ENCODE measurements around the gene MARVELD1.

DNA sequence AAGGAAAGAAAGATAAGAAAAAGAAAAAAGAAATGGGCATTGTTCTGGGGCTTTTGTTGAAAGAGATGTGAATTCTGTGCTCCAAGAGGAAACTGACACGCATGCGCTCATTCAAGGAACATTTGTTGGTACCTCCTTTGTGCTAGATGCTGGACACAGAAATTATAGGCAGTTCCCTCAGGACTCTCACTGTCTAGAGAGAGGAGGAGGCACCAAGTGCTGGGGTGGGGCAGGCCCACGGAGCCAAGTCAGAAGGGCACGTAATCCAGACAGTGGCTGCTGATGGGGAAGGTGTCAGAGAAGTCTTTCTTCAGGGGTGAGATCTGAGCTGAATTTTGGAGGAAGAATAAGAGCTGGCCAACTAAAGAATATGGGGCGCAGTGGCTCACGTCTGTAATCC lies 20.5 kb downstream of the MARVELD1 start:
- TF ChIP-seq, protein P1, sequence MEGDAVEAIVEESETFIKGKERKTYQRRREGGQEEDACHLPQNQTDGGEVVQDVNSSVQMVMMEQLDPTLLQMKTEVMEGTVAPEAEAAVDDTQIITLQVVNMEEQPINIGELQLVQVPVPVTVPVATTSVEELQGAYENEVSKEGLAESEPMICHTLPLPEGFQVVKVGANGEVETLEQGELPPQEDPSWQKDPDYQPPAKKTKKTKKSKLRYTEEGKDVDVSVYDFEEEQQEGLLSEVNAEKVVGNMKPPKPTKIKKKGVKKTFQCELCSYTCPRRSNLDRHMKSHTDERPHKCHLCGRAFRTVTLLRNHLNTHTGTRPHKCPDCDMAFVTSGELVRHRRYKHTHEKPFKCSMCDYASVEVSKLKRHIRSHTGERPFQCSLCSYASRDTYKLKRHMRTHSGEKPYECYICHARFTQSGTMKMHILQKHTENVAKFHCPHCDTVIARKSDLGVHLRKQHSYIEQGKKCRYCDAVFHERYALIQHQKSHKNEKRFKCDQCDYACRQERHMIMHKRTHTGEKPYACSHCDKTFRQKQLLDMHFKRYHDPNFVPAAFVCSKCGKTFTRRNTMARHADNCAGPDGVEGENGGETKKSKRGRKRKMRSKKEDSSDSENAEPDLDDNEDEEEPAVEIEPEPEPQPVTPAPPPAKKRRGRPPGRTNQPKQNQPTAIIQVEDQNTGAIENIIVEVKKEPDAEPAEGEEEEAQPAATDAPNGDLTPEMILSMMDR (IDR thresholded peaks at IDR 0.05), result no peak
- TF ChIP-seq POLR2A (IDR thresholded peaks at IDR 0.05), result no peak
